Mononuclear cell (primary cell): ENCODE measurements around the gene ZNF407. TPM values are rescaled to one million over a fixed set of nuclear protein-coding genes. Genes with fewer than 3 reads are reported as not detected.

Experiments used
- H3K27me3 ChIP-seq: 2 replicates; pipeline ENCODE4 v1.6.0; 2011; ENCODE audit warnings: low read length, control low read depth; ENCODE audit not compliant: insufficient read depth
- H3K4me1 ChIP-seq: 2 replicates; pipeline ENCODE4 v1.5.1; 2011; ENCODE audit warnings: mild to moderate bottlenecking, low read length, control low read depth; ENCODE audit not compliant: insufficient read depth
- H3K4me3 ChIP-seq: 2 replicates; pipeline ENCODE4 v1.5.1; 2011; ENCODE audit warnings: mild to moderate bottlenecking, low read length, moderate library complexity
- H3K9me3 ChIP-seq: 2 replicates; pipeline ENCODE4 v1.5.1; 2011; ENCODE audit warnings: low read depth, mild to moderate bottlenecking, control low read depth, low read length
- total RNA-seq: library from RNA; depleted of rRNA; stranded (reverse); fragments of >200 nt; gene quantifications from one replicate; pipeline ENCODE4 v1.2.3, GENCODE V29; 2012

ZNF407 gene
- total RNA-seq, 1 donor, result 32.0 TPM

DNA sequence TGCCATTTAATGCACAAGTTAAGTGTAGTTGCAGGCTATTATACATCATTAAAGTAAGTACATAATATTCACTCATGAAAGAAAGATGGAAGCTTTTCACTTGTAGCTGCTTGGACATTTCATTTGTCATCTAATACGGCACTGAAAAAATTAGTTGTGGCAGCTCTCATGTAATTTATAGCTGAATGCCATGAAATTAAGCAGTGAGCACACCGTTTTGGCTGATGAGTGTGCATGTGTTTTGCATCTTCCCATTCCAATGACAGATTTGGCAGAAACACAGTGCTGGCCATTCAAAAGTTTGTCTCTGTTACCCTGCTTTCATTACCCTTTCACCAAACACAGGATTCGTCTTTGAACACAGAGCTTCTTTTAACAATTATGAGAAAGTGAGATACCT, 437.3 kb downstream of the ZNF407 start:
- no peaks in the 10 kb centered on the region for H3K27me3 ChIP-seq
- no peak overlapping the region for H3K4me3 ChIP-seq
- H3K4me1 ChIP-seq, result no peaks in the 10 kb centered on the region
- no peaks in the 10 kb centered on the region for H3K9me3 ChIP-seq

DNA sequence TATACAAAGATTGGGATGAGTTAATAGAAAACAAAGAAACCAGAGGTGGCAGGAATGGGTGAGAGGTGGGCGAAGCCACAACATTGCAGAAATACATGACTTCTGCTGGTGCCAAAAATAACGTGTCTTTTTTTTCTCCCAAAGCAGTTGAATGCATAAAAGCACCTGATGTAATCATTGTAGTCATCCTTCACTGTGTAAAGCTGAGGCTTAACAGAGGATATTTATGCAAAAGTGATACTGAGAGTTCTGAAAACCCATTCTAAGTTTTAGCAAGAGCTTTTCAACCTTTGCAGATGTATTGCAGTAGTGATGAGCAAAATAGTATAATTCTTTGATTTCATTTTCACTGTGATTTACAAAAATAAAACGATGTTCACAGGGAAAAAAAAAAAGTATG, 438.3 kb downstream of the ZNF407 start:
- Histone ChIP-seq H3K27me3 (no peaks in the 10 kb centered on the region), H3K9me3 (no peaks in the 10 kb centered on the region), H3K4me3 (no peak overlapping the region), H3K4me1 (no peaks in the 10 kb centered on the region)

DNA sequence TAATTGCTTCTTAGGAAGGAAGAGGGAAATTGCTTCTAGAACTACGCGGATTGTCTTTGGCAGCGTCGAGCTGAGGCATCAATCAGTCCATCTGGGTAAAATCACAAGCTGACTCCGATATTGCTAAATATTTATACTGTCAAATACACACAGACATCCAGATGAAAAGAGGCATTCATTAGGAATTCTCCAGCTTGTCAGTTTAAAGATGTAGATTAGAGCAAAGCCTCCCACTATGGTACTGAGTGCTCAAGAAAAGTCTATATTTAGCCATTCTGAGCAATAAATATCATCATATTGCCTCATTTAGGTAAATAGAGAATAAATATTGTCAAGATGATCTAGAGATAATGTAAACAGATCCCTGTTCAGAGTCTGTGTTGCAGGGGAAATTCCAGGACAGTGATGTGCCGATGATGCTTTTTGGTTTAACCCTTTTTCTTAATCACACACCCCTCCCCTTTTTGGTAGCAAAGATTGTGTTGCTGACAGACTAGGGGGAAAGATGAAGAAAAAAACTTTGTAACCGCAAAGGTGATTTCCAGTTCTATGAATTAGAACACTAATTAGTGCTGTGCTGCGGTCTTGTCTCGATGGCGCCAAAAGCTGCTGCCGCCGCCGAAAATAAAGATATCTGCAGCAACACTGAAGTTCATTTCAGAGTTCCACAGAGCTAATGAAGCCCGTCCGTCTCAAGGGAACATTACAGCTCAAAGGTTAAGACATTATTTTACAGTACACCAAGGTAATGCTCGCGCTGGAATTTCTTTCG, 439.4 kb downstream of the ZNF407 start:
- H3K9me3 ChIP-seq, result no peaks in the 10 kb centered on the region
- H3K4me1 ChIP-seq, result no peaks in the 10 kb centered on the region
- H3K4me3 ChIP-seq, result no peak overlapping the region
- no peaks in the 10 kb centered on the region for H3K27me3 ChIP-seq

DNA sequence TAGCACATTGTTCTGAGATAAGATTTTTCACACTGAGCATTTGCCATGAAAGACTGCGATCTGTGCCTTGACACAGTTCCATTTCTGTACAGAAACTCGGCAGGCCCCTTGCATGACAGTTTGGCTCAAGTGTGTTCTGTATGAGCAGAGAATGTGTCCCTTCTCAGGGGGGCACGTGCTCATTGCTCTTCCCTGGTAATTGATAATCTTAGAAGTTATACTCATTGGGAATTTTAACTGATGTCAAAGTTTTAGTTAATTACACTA, 440.0 kb downstream of the ZNF407 start:
- Histone ChIP-seq H3K9me3 (no peaks in the 10 kb centered on the region), H3K27me3 (no peaks in the 10 kb centered on the region), H3K4me3 (no peak overlapping the region), H3K4me1 (no peaks in the 10 kb centered on the region)

DNA sequence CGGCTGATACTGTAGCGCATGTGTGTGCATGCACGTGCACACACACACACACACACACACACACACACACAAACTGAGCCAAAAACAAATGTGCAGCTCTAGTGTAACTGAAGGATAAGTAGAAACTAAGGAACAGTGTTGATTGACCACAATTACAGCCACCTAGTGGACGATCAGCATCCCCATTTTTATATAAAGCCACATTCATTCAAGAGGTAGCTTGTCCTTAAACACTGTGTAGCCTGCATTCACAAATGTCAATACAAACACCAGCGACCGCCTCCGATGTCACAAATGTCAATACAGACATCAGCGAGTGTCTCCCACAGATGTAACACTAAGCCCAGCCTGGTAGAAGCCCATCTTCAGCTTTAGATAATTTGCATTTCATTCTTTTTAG, 443.9 kb downstream of the ZNF407 start:
- Histone ChIP-seq H3K27me3 (no peaks in the 10 kb centered on the region), H3K4me1 (no peaks in the 10 kb centered on the region), H3K4me3 (no peak overlapping the region), H3K9me3 (no peaks in the 10 kb centered on the region)

DNA sequence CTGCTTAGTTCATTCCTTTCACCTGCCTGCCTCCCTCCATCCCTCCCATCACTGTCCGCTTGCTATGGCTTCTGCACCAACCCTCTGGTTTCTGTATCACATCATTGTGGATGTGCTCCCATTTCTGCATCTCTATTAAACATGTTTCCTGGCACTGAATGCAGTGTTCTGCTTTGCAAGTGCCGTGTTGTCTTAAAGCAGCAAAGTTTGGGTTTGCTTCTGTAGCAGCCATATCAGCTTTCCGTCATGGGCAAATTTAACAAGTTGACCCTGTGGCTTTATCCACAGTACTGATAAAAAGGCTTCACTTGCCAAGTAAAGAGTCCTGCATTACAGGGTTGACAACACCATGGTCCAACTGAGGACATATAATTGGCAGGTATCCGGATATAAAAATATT, 445.8 kb downstream of the ZNF407 start:
- no peaks in the 10 kb centered on the region for H3K9me3 ChIP-seq
- H3K4me3 ChIP-seq, result no peak overlapping the region
- no peaks in the 10 kb centered on the region for H3K4me1 ChIP-seq
- no peaks in the 10 kb centered on the region for H3K27me3 ChIP-seq

DNA sequence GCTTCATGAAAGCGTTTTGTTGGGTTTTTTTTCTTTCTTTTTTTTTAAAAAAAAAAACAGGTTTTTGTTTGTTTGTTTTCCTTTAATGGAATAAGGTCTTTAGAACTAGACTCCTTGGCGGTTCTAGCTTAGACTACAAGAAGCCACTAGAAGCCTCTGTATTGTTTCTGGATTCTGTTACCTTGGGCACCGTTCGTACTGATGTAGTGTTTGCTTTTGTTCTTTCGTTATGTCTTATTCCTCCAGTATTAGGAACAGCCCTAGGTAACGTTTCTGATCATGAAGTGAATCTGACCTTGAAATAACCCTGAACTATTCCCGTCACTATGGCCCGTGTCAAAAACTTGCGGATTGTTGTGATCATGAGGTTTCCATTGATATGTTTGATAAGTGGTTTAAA, 446.6 kb downstream of the ZNF407 start:
- Histone ChIP-seq H3K27me3 (no peaks in the 10 kb centered on the region), H3K4me3 (no peak overlapping the region), H3K4me1 (no peaks in the 10 kb centered on the region), H3K9me3 (no peaks in the 10 kb centered on the region)

DNA sequence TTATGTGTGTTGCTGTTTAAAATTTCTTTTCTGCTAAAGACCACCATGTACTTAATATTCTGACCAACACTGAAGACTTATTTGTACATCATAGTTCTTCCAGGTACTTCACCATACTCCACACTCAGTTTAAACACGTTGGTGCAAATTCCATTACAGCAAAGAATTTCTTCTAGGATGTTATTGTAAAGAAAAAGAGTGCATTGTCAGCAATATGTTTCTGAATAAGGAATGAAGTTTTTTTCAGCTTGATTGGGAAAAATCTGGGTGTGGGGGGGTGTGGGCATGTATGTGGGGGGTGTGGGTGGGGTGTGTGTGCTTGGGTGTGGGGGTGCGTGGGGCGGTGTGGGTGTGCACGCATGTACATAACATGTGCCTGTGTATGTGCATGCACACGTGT, 447.1 kb downstream of the ZNF407 start:
- Histone ChIP-seq H3K9me3 (no peaks in the 10 kb centered on the region), H3K27me3 (no peaks in the 10 kb centered on the region), H3K4me1 (no peaks in the 10 kb centered on the region), H3K4me3 (no peak overlapping the region)

DNA sequence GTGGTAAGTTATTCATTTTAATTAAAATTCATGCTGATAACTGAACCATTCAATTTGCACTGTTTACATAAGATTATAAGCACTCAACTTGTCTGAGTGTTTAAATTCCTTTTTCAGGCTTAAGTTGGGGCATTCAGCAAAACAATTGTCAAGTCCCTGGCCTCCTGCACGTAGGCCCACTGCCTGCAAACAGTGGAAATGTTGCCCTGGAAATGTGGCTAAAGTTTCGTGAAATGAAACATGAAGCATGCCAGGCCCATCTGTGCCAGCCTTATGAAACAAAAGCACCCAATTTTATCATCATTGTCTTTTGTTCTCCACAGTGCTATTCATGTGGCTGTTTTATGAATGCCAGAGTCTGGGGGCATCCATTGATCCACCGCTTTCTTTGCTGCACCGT, 447.6 kb downstream of the ZNF407 start:
- H3K4me1 ChIP-seq, result no peaks in the 10 kb centered on the region
- H3K27me3 ChIP-seq, result no peaks in the 10 kb centered on the region
- no peak overlapping the region for H3K4me3 ChIP-seq
- no peaks in the 10 kb centered on the region for H3K9me3 ChIP-seq

DNA sequence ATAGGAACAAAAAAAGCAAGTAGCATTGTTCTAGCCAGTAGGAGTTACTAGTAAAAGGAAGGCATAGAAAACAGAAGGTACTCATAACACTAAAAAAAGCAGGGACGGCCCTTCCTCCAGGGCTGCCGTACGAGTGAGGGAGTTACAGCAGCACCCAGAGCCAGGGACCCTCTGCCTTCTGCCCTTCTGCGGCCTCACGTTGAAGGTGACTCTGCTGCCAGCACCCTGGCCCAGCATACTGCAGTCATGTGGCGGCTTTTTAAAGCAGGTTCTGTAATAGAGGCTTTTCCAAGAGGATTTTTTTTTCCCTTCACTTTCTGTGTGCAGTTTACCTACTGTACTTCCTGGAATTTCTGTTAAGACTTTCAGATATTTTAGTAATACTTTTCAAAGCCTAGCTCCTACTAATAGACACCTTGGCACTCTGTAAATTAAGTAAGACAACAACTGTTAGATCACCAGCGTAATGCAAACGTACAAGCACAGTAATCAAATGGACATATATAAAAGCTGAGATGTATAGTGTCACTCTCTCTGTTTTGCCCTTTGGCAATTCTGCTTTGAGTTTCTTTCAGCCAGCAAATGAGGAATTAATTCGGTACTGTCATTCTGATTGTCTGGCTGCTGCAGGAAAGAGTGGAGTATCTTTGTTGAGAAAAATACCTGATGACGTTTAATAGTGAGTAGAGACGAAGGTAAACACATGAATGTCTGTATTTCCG, 449.7 kb downstream of the ZNF407 start:
- Histone ChIP-seq H3K27me3 (no peaks in the 10 kb centered on the region), H3K9me3 (no peaks in the 10 kb centered on the region), H3K4me1 (no peaks in the 10 kb centered on the region), H3K4me3 (no peak overlapping the region)

DNA sequence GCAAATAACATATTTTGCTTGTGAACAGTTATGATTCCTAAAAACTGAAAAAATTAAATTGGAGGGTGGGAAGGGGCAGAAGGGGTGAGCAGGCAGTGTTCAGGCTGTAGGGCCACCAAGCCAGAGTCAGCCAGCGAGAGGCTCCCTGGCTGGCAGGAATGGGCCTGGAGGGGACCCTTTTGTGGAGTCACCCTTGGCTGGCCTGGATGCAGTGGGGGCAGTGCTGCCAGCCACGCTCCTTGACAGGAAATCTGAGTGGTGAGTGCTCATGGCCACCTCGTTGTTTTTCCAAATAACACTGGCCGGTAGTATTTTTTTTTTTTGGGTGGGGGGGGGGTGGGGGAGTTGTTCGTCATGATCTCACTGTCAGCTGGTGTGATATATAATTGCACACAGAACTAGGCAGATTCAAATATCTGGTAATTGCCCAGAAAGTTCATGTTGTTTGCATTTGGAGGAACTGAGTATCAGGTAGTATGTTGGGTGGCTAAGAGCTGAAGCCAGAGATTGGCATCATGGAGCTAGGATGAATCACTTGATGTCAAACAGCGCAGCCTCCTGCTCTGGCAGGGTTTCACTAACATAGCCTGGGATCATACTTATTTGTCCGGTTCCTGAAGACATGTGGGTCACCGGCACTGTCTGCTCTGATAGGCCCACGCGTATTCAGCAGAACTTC, 451.2 kb downstream of the ZNF407 start:
- Histone ChIP-seq H3K27me3 (no peaks in the 10 kb centered on the region), H3K4me1 (no peaks in the 10 kb centered on the region), H3K4me3 (no peak overlapping the region), H3K9me3 (no peaks in the 10 kb centered on the region)

DNA sequence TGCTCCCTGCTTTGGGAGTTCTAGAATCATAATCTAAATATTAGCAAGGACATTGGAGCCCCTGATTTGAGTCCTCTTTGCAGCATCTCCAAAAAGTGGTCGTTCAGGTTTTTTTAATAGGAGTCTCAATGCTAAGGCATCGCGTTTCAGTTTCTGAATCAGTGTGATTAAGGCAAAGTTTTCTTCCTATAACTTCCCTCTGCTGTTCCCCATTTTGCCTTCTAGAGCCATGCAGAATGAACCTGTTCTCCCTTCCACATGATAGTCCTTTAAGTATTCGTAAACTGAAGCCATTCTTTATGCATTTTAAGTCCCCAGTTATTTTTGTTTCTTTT, 451.8 kb downstream of the ZNF407 start:
- Histone ChIP-seq H3K4me3 (no peak overlapping the region), H3K27me3 (no peaks in the 10 kb centered on the region), H3K4me1 (no peaks in the 10 kb centered on the region), H3K9me3 (no peaks in the 10 kb centered on the region)

DNA sequence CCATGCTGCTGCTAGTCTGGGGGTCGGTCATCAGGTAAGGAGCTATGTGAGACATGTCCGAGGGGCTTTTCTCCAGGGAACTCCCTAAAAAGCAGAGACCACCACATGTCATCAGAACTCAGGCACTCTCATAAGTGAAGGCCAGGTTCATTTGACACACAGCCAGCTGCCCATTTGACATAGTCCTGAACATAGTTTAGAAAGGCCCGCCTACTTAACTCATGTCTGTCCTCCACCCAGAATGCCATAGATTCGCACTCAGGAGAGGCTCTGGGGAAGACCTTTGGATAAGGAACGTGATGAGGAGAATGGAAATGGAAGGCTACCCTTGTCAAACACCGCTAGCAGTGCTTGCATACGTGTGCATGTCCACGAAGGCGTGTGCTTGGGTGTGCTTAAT, 454.1 kb downstream of the ZNF407 start:
- no peaks in the 10 kb centered on the region for H3K9me3 ChIP-seq
- H3K4me3 ChIP-seq, result no peak overlapping the region
- no peaks in the 10 kb centered on the region for H3K27me3 ChIP-seq

DNA sequence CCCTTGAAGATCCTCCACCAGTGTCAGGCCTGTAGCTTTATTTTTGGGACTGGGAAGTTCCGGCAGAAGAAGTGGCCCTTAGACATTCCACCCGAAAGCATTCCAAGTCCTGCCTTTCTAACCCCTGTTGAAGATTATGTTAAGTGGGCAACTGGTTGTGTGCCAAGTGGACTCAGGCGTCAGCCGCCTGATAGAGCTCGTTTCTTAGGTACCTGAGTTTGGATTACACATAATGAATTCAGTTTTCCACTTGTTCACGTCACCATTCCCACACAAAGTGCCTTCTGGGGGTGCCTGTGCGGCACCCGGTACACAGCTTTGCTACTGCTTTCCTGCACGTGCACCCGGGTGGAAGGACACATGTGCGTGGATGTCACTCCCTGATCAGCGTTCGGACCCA, 454.8 kb downstream of the ZNF407 start:
- Histone ChIP-seq H3K27me3 (no peaks in the 10 kb centered on the region), H3K9me3 (no peaks in the 10 kb centered on the region), H3K4me1 (no peaks in the 10 kb centered on the region), H3K4me3 (no peak overlapping the region)

More for the DNA sequence above, 454.1 kb downstream of the ZNF407 start:
- no peaks in the 10 kb centered on the region for H3K4me1 ChIP-seq

DNA sequence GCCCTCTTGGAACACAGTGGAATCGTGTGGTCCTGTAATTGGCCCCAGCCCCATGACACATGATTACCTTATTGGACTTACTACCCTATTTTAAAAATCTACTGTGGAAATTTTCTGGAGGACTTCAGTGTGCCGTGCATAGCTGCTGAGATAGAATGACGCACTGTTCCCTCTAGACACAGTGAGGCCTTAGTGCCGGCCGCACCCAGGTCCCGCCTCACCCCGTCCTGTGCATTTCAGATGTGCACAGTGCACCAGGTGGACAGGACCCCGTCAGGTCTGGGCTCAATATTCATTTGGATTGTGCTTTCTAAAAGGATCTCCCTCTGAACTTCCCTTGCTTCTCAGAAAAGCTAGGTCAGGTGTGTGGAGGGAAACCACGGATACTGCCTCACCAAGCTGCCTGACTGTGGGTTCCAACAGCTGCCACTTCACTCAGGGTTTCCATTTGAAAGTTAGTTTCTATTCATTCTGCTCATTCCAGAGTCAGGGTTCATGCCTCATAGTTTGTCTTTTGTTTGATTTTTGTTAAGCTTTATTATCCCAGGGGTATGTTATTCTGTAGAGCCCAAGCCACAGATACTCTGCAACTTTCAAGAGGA, 455.5 kb downstream of the ZNF407 start:
- H3K9me3 ChIP-seq, result no peaks in the 10 kb centered on the region
- H3K4me3 ChIP-seq, result no peak overlapping the region
- no peaks in the 10 kb centered on the region for H3K4me1 ChIP-seq
- H3K27me3 ChIP-seq, result no peaks in the 10 kb centered on the region
